ENCODE data around the gene A3GALT2. TPM values are rescaled to one million over a fixed set of nuclear protein-coding genes. Genes with fewer than 3 reads are reported as not detected.

Gene A3GALT2
- total RNA-seq, 1 donor from 2014 or later, result not detected

DNA sequence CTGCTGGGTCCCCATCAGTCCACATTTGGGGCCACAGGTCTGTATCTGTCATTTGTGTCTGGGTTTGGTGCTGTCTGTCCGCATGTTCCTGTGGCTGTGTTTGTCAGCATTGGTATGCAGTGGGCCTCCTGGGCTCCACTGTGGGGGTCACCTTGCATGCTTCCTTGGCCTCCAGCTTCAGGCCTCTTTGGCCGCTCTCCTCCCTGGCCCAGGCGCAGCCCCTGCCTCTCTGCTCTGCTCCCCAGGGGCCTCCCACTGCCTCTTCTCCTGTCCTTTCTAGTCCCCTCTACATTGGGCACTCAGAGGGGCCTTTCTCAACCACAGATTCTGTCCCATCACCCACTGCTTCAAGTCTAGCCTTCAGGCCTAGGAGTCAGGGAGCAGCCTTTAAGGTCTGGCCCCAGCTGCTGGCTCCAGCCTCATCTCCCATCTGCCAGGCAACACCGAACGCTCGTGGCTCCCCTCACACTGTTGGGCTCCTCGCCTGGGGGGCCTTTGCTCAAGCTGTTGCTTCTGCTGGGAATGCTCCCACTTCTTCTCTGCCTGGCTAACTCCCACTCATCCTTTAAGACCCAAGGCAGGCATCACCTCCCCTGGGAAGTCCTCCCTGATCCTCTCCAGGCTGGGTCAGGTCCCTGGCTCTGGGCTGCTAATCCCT lies 50.0 kb downstream of the A3GALT2 start:
- Histone ChIP-seq H3K27ac (ENCODE audit: low read depth, low read length) (no peak overlapping the region), H3K9me3 (ENCODE audit: control insufficient read depth in 3 of 3, low read length in 3 of 3) (no peaks in the 10 kb centered on the region), H3K27me3 (ENCODE audit: control insufficient read depth in 3 of 3, insufficient read depth in 3 of 3, low read length in 3 of 3) (no peaks in the 10 kb centered on the region), H3K4me3 (ENCODE audit: low read length in 3 of 3) (no peak overlapping the region), H3K9ac (ENCODE audit: low read depth in 1 of 3, low read length in 3 of 3) (no peak overlapping the region), H3K36me3 (ENCODE audit: control insufficient read depth in 3 of 3, insufficient read depth in 3 of 3, low read length in 3 of 3) (peaks cover 3 to 22% (median 12%) of the 10 kb centered on the region in 3 donors), H3K4me1 (ENCODE audit: control insufficient read depth in 3 of 3, insufficient read depth in 3 of 3, low read length in 3 of 3) (peaks cover 9 to 16% (median 13%) of the 10 kb centered on the region in 3 donors)

DNA sequence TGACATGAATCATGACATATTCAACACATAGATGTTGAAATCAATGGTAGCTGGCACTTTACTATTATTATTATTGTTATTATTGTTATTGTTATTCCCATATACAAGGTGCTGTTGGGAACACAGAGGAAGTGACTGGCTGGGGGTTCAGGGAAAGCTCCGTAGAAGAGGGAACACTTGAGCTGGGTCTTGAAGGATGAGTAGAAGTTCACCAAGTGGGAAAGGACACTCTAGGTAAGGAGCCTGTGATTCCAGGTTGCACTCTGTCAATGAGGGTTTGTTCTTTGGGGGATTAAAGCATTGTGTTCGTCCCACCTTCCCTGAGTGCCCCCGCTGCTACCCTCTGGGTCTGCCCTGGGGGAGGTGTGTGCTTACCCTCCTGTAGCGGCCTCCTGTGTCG lies 50.5 kb downstream of the A3GALT2 start:
- H3K9me3 ChIP-seq (ENCODE audit: control insufficient read depth in 3 of 3, low read length in 3 of 3), result no peaks in the 10 kb centered on the region
- peaks cover 9 to 16% (median 13%) of the 10 kb centered on the region in 3 donors for H3K4me1 ChIP-seq (ENCODE audit: control insufficient read depth in 3 of 3, insufficient read depth in 3 of 3, low read length in 3 of 3)
- no peak overlapping the region for H3K9ac ChIP-seq (ENCODE audit: low read depth in 1 of 3, low read length in 3 of 3)
- H3K27ac ChIP-seq (ENCODE audit: low read depth, low read length), result no peak overlapping the region
- peaks cover 3 to 20% (median 12%) of the 10 kb centered on the region in 3 donors for H3K36me3 ChIP-seq (ENCODE audit: control insufficient read depth in 3 of 3, insufficient read depth in 3 of 3, low read length in 3 of 3)
- H3K27me3 ChIP-seq (ENCODE audit: control insufficient read depth in 3 of 3, insufficient read depth in 3 of 3, low read length in 3 of 3), result no peaks in the 10 kb centered on the region
- no peak overlapping the region for H3K4me3 ChIP-seq (ENCODE audit: low read length in 3 of 3)

DNA sequence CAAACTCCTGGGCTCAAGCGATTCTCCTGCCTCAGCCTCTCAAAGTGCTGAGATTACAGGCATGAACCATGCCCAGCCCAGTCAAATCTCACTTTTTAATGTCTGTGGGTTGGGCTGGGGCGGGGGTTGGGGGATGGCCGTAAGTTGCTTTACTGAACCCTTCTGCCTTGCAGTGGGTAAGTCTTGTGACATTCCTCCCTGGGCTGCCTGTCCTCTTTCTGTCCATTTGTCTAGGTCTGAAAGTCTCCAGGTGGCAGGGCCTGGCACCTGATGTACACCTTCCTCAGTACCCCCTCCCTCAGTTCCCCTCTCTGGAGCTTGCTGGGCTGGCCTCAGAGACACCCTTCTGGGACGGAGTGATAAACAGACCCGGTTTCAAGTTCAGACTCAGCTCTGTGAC lies 51.3 kb downstream of the A3GALT2 start:
- H3K27ac ChIP-seq (ENCODE audit: low read depth, low read length), result no peak overlapping the region
- H3K9ac ChIP-seq (ENCODE audit: low read depth in 1 of 3, low read length in 3 of 3), result no peak overlapping the region
- peaks cover 10 to 16% (median 13%) of the 10 kb centered on the region in 3 donors for H3K4me1 ChIP-seq (ENCODE audit: control insufficient read depth in 3 of 3, insufficient read depth in 3 of 3, low read length in 3 of 3)

DNA sequence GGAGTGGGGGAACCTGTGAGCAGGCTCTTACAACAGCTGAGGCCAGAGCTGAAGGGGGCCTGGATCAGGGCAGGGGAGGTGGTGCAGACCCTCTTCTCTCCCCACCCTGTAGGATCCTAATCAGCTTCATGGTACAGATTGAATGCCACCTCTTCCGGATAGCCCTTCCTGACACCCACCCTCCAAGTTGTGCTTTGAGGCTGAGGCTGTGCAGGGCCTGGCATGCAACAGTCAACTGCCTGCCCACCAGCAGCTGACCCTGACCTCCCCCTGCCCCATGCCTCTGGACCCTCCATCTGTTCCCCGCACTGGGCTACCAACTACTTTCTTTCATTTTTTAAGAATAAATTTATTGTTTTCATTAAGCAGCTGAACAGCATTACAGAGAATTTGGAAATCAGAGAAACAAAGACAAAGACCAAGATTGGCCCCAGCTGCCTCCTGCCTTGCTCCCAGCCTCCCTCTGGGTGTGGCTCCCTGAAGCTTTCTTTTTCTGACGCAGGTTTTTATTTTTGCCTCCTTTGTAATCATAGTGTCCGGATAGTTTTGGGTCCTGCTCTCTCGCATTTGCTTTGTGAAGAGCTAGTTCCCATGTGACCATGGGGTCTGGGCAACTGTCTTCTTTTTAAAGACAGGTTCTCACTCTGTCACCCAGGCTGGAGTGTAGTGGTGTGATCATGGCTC lies 51.8 kb downstream of the A3GALT2 start:
- peak overlapping the region in 1 of 3 donors; percentile 33 for H3K9ac ChIP-seq (ENCODE audit: low read depth in 1 of 3, low read length in 3 of 3)
- H3K4me1 ChIP-seq (ENCODE audit: control insufficient read depth in 3 of 3, insufficient read depth in 3 of 3, low read length in 3 of 3), result peaks cover 14 to 18% (median 16%) of the 10 kb centered on the region in 3 donors
- H3K36me3 ChIP-seq (ENCODE audit: control insufficient read depth in 3 of 3, insufficient read depth in 3 of 3, low read length in 3 of 3), result peaks cover 3 to 20% (median 12%) of the 10 kb centered on the region in 3 donors
- H3K9me3 ChIP-seq (ENCODE audit: control insufficient read depth in 3 of 3, low read length in 3 of 3), result no peaks in the 10 kb centered on the region
- no peak overlapping the region for H3K27ac ChIP-seq (ENCODE audit: low read depth, low read length)
- H3K4me3 ChIP-seq (ENCODE audit: low read length in 3 of 3), result no peak overlapping the region
- no peaks in the 10 kb centered on the region for H3K27me3 ChIP-seq (ENCODE audit: control insufficient read depth in 3 of 3, insufficient read depth in 3 of 3, low read length in 3 of 3)

More for the DNA sequence above, 51.3 kb downstream of the A3GALT2 start:
- Histone ChIP-seq H3K27me3 (ENCODE audit: control insufficient read depth in 3 of 3, insufficient read depth in 3 of 3, low read length in 3 of 3) (no peaks in the 10 kb centered on the region), H3K4me3 (ENCODE audit: low read length in 3 of 3) (no peak overlapping the region), H3K9me3 (ENCODE audit: control insufficient read depth in 3 of 3, low read length in 3 of 3) (no peaks in the 10 kb centered on the region), H3K36me3 (ENCODE audit: control insufficient read depth in 3 of 3, insufficient read depth in 3 of 3, low read length in 3 of 3) (peaks cover 3 to 20% (median 12%) of the 10 kb centered on the region in 3 donors)

- Histone ChIP-seq H3K27me3 (ENCODE audit: control insufficient read depth in 3 of 3, insufficient read depth in 3 of 3, low read length in 3 of 3) (no peaks in the 10 kb centered on the region), H3K4me3 (ENCODE audit: low read length in 3 of 3) (no peak overlapping the region), H3K9me3 (ENCODE audit: control insufficient read depth in 3 of 3, low read length in 3 of 3) (no peaks in the 10 kb centered on the region), H3K9ac (ENCODE audit: low read depth in 1 of 3, low read length in 3 of 3) (peak overlapping the region in 1 of 3 donors; percentile 33), H3K36me3 (ENCODE audit: control insufficient read depth in 3 of 3, insufficient read depth in 3 of 3, low read length in 3 of 3) (peaks cover 3 to 20% (median 12%) of the 10 kb centered on the region in 3 donors), H3K27ac (ENCODE audit: low read depth, low read length) (no peak overlapping the region), H3K4me1 (ENCODE audit: control insufficient read depth in 3 of 3, insufficient read depth in 3 of 3, low read length in 3 of 3) (peaks cover 18 to 24% (median 21%) of the 10 kb centered on the region in 3 donors)
These were observed 52.4 kb downstream of the A3GALT2 start for GRCh38 chr1:33268457-33268856.

DNA sequence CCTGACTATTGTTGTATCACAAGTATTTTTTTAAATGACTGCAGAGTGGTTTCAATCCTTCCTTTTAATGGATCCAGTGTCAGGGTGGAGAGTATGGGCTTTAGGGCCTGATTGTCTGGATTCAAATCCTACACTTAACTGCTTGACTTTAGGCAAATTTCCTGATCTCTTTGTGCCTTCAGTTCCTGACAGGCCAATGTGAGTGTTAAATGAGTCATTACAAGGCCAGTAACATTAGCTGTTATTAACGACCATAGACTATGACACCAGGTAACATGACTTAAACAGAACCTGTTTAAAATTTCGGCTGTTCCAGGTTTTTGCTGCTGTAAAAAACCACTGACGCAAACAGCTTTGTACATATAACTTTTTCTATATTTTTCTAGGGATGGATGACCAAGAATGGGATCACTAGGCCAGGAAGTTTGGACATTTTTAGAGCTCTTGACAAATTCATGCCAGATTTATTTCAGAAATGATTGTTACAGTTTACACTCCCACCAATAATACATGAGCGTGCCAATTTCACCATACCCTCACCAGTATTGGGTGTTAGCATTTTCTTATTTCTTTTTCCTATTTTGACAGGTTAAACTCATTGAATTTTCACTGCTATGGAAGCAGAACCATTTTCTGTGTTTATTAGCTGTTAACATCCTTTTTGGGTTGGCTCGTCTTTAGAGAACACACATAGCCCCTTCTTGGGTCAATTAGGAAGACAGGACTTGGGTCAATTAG lies 53.3 kb downstream of the A3GALT2 start:
- H3K4me3 ChIP-seq (ENCODE audit: low read length in 3 of 3), result no peak overlapping the region
- peaks cover 6 to 18% (median 15%) of the 10 kb centered on the region in 3 donors for H3K36me3 ChIP-seq (ENCODE audit: control insufficient read depth in 3 of 3, insufficient read depth in 3 of 3, low read length in 3 of 3)
- no peaks in the 10 kb centered on the region for H3K9me3 ChIP-seq (ENCODE audit: control insufficient read depth in 3 of 3, low read length in 3 of 3)
- no peak overlapping the region for H3K9ac ChIP-seq (ENCODE audit: low read depth in 1 of 3, low read length in 3 of 3)
- no peaks in the 10 kb centered on the region for H3K27me3 ChIP-seq (ENCODE audit: control insufficient read depth in 3 of 3, insufficient read depth in 3 of 3, low read length in 3 of 3)
- H3K4me1 ChIP-seq (ENCODE audit: control insufficient read depth in 3 of 3, insufficient read depth in 3 of 3, low read length in 3 of 3), result peaks cover 18 to 29% (median 20%) of the 10 kb centered on the region in 3 donors
- H3K27ac ChIP-seq (ENCODE audit: low read depth, low read length), result no peak overlapping the region

DNA sequence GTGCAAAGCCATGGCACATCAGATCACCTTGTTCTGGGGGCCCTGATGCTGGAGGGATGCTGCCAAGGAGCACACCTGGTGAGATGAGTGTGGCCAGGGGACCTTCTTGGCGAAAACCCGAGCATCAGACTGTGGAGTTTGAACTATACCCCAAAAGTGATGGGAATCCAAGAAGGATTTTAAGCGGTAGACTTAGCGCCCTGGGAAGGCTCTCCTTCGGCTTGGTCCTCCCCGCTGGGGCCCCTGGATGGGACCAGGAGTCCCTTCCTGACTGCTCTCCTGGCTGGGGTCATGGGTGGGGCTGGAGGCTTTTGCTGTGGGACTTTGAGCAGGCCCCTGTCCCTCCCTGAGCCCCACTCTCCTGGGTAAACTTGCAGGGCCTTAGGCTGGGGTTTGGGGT lies 54.1 kb downstream of the A3GALT2 start:
- Histone ChIP-seq H3K9me3 (ENCODE audit: control insufficient read depth in 3 of 3, low read length in 3 of 3) (no peaks in the 10 kb centered on the region), H3K27ac (ENCODE audit: low read depth, low read length) (no peak overlapping the region), H3K27me3 (ENCODE audit: control insufficient read depth in 3 of 3, insufficient read depth in 3 of 3, low read length in 3 of 3) (no peaks in the 10 kb centered on the region), H3K36me3 (ENCODE audit: control insufficient read depth in 3 of 3, insufficient read depth in 3 of 3, low read length in 3 of 3) (peaks cover 5 to 18% (median 13%) of the 10 kb centered on the region in 3 donors), H3K4me3 (ENCODE audit: low read length in 3 of 3) (no peak overlapping the region), H3K9ac (ENCODE audit: low read depth in 1 of 3, low read length in 3 of 3) (no peak overlapping the region), H3K4me1 (ENCODE audit: control insufficient read depth in 3 of 3, insufficient read depth in 3 of 3, low read length in 3 of 3) (peaks cover 16 to 31% (median 18%) of the 10 kb centered on the region in 3 donors)

DNA sequence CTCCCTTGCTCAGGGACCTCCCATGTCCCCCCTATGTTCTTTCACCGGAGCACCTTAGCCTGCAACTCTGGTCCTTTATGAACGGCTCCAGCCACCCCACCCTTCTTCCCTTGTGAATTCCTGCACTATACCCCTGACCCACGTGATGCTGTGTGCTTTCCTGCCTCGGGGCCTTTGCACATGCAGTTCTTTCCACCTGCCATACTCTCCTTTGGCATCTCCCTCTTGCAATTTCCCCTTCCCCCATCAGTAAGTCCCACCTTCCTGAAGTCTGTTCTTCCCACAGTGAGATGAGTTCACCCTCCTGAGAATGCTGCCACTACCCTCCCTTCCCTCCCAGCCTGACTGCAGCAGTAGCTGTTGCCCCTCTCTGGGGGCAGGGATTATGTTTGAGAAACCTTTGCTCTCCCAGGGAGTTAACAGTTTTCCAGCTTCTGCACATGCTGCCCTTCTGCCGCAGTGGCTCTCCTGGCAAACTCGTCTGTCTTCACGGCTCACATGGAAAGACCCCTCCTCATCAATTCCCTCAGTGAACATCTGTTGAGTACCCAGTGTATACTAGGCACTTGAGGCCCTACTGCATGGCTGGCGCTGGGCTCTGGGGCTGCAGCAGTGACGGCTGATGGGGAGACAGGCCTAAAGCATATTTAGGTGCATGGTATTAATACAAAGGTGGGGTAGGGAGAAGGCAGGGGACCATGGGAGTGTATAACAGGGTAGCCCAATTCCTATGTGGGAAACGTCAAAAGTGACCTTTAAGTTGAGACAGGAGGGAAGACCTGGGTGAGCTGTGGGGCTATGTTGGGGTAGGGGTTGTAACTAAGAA lies 54.9 kb downstream of the A3GALT2 start:
- Histone ChIP-seq H3K27ac (ENCODE audit: low read depth, low read length) (no peak overlapping the region), H3K9me3 (ENCODE audit: control insufficient read depth in 3 of 3, low read length in 3 of 3) (no peaks in the 10 kb centered on the region), H3K27me3 (ENCODE audit: control insufficient read depth in 3 of 3, insufficient read depth in 3 of 3, low read length in 3 of 3) (no peaks in the 10 kb centered on the region), H3K4me3 (ENCODE audit: low read length in 3 of 3) (no peak overlapping the region), H3K4me1 (ENCODE audit: control insufficient read depth in 3 of 3, insufficient read depth in 3 of 3, low read length in 3 of 3) (peaks cover 14 to 37% (median 21%) of the 10 kb centered on the region in 3 donors), H3K9ac (ENCODE audit: low read depth in 1 of 3, low read length in 3 of 3) (no peak overlapping the region), H3K36me3 (ENCODE audit: control insufficient read depth in 3 of 3, insufficient read depth in 3 of 3, low read length in 3 of 3) (peaks cover 5 to 14% (median 13%) of the 10 kb centered on the region in 3 donors)

DNA sequence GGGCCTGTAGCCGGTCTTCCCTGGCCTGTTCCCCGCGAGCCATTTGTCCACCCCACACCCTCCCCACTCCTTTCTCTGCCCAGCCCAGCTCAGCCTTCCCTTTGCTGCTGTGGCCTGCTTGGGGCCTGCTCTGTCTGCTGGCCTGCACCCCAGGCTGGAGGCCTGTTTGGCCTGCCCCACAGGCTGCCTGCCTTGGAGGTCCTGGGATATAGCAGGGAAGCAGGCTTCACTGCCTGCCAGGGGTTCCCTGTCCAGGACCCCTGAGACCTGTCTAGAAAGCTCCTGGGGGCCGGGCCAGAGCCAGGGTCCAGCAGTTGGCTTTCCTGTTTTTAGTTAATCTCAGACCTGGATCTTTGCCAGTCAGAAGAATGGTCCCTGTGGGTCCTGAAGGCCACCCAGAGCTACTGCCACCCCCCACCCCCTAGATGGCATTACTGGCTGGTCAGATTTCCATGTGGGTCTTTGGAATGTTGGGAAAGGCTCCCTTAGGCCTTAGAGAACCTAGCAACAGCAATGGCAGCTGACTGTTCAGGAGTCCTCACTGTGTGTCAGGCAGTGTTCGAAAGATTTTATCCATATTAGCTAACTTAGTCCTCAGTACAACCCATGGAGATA lies 56.9 kb downstream of the A3GALT2 start:
- Histone ChIP-seq H3K9ac (ENCODE audit: low read depth in 1 of 3, low read length in 3 of 3) (no peak overlapping the region), H3K9me3 (ENCODE audit: control insufficient read depth in 3 of 3, low read length in 3 of 3) (no peaks in the 10 kb centered on the region), H3K4me1 (ENCODE audit: control insufficient read depth in 3 of 3, insufficient read depth in 3 of 3, low read length in 3 of 3) (peaks cover 25 to 53% (median 31%) of the 10 kb centered on the region in 3 donors), H3K36me3 (ENCODE audit: control insufficient read depth in 3 of 3, insufficient read depth in 3 of 3, low read length in 3 of 3) (peaks cover 3 to 9% (median 5%) of the 10 kb centered on the region in 3 donors), H3K27ac (ENCODE audit: low read depth, low read length) (no peak overlapping the region), H3K27me3 (ENCODE audit: control insufficient read depth in 3 of 3, insufficient read depth in 3 of 3, low read length in 3 of 3) (no peaks in the 10 kb centered on the region), H3K4me3 (ENCODE audit: low read length in 3 of 3) (no peak overlapping the region)
